SK-N-SH treated with all-trans-retinoic acid at 6 μM for 48 hours (cell line): ENCODE measurements around the gene SPDYE1.

Experiments
- CREB5 ChIP-seq: fragments of 250-450 bp; sonication (Bioruptor Pico); IDR thresholded peaks from 2 replicates; pipeline ENCODE4 v1.5.1; 2020; ENCODE audit warnings: low read depth, mild to moderate bottlenecking, moderate library complexity
- ESRRG ChIP-seq: fragments of 250-450 bp; sonication (Bioruptor Pico); IDR thresholded peaks from 2 replicates; pipeline ENCODE4 v1.6.1; 2021; ENCODE audit warnings: mild to moderate bottlenecking
- ZFP30 ChIP-seq: fragments of 450-650 bp; formaldehyde crosslinking; IDR thresholded peaks from 2 replicates; pipeline ENCODE4 v1.5.0; 2022; ENCODE audit warnings: mild to moderate bottlenecking, moderate library complexity
- TF ChIP-seq, protein P1 (sequence below): fragments of 250-450 bp; sonication (Bioruptor Pico); IDR thresholded peaks from 2 replicates; pipeline ENCODE4 v1.5.1; 2021; ENCODE audit warnings: mild to moderate bottlenecking, moderate library complexity

DNA sequence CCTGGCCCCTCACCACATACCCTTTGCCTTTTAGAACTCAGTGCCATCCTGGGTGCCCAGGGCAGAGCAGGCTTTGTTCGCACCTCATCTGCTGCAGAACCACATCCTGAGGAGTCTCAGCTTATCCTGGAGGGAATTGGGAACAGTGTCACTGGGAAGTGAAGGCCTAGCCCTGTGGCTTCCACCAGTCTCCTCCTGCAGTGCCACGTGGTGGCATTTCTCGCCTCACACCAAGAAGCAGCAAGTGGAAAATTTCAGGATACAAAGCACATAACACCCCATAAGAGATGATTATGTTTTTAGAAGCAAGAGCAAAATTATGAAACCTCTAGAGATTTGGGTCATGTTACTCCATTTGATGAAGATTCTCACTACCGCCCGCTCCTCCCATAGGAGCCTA is 44.6 kb upstream of the SPDYE1 start:
- TF ChIP-seq ESRRG (CRISPR knock-in tag) (no peak), ZFP30 (CRISPR knock-in tag) (no peak), CREB5 (CRISPR knock-in tag) (no peak)
- TF ChIP-seq, protein P1, sequence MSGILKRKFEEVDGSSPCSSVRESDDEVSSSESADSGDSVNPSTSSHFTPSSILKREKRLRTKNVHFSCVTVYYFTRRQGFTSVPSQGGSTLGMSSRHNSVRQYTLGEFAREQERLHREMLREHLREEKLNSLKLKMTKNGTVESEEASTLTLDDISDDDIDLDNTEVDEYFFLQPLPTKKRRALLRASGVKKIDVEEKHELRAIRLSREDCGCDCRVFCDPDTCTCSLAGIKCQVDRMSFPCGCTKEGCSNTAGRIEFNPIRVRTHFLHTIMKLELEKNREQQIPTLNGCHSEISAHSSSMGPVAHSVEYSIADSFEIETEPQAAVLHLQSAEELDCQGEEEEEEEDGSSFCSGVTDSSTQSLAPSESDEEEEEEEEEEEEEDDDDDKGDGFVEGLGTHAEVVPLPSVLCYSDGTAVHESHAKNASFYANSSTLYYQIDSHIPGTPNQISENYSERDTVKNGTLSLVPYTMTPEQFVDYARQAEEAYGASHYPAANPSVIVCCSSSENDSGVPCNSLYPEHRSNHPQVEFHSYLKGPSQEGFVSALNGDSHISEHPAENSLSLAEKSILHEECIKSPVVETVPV = no peak
